COR-L47 (cell line): ENCODE data around the gene GCM1.

ENCODE experiments used
- DNase-seq: peaks from one replicate; lab custom pipeline; 2025; lab: John Stamatoyannopoulos, UW

The GCM1 gene

GRCh38 chr6:53107091-53107490, 41.5 kb downstream of the GCM1 start:
- DNase-seq: no peak

- DNase-seq: no peak
Measured at GRCh38 chr6:53104916-53105315, 43.7 kb downstream of the GCM1 start.

DNA sequence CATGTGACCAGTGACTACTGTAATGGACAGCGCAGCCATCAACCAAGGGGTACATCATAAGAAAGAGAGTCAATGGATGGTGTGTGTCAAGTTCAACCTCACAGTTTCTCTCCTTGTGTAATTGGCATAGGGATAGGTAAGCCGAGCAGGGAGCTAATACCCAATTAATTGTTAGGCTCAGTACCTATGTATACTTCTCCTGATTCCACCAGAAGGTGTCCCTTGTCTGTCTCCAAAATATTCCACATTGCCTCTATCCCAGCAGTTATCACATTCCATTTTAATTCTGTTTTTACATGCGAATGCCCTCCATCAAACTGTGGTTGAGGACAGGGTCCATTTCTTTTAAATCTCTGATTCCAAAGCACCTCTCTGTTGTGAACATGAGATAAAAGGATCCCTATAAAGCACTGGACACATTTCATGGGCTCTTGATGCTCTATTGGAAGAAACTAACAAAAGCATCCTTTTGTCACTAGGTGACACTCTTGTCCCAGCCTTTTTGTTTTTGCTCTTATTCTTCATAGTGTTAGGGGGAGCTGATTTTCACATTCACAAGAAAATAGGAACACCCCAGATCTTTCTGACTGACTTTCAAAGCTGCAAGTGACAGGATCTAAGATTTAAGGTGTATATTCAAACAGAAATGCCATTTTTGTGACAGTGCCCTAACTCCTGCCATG, 44.5 kb downstream of the GCM1 start:
- DNase-seq: peak; percentile 27

GRCh38 chr6:53101006-53101405, 47.6 kb downstream of the GCM1 start:
- no peak for DNase-seq

DNA sequence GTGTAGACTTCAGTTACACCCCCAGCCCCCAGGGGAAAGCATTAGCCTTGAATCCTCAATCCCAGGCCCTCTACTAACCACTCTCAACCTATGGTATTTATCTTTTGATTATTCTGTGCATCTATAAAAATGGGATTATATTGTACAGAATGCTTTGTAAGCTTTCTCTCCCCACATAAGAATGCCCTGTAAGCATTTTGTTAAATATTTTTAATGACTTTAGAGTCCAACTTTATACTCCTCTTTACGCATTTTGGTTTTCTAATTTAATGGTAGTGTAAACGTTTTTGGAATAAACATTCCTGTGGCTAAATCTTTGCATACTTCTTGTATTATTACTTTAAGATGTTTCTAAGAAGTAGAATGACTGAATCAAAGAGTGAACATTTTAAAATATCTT, 48.1 kb downstream of the GCM1 start:
- DNase-seq: no peak

DNA sequence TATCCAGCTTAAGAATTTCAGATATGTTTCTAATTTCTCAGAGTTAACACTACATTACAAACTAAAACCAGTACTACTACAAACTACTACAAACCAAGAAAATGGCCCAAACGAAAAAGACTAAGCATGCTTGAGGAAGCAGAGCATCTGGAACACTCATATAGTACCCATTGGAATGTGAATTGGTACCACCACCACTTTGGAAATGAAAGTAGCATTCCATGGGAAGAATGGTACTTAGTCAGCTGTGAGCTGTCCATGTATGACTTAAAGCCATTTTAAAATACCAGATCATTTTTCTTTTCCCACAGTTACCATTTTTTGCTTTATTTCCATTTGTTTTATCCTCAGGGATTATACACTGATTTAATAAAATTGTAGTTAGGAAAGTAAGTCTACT, 52.9 kb downstream of the GCM1 start:
- no peak for DNase-seq

- no peak for DNase-seq
Measured at GRCh38 chr6:53095270-53095669, 53.4 kb downstream of the GCM1 start.

- no peak for DNase-seq
Measured at GRCh38 chr6:53090576-53090975, 58.1 kb downstream of the GCM1 start.

GRCh38 chr6:53089948-53090347, 58.7 kb downstream of the GCM1 start:
- DNase-seq: no peak

DNA sequence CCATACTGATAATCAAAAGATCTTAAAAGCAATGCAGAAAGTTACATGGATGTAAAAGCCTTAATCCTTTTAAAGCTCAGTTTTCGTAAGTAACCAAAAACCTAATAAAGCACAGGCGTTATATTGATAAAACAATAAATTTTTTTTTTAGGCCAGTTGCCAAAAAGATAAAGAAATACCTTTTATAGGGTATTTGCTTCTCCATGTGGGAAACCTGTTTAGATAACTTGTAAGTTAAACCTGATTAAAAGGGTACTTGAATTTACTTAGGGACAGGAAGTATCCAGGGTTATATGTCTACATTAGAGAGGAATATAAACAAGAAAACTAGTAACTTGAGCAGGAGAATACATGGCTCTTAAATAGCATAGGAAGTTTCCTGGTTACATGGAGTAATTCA, 62.3 kb downstream of the GCM1 start:
- DNase-seq: no peak

DNA sequence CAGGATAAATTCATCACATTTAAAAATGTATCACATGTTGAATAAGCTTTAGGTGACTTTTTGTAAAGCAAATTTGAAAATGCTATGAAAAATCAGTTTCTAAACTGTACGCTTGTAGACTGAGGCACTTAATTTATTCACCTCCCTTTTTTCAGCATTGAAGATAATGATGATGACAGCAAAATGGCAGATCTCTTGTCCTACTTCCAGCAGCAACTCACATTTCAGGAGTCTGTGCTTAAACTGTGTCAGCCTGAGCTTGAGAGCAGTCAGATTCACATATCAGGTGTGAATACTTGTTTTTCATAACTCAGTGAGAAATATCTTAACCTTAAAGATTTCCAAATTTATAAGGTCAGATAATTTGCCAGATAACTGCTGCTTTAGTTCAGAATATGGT, 67.8 kb downstream of the GCM1 start:
- DNase-seq: no peak
